HG02938 (cell line): Measurements from ENCODE around the gene TCP10L.
A peak's percentile ranks its signal among the peaks of the same experiment; 100 is the strongest.
"Not testable (repeated sequence)": the region's sequence is repeated elsewhere in the genome, so short reads cannot be mapped to it uniquely, and the experiment has no call there.

Experiments used
- ATAC-seq: cut with Tn5 transposase; IDR thresholded peaks from one replicate; pipeline ENCODE4 v1.9.1; 2021; ENCODE audit warnings: mild to moderate bottlenecking, moderate library complexity; ENCODE audit not compliant: unreplicated experiment

Gene TCP10L, protein sequence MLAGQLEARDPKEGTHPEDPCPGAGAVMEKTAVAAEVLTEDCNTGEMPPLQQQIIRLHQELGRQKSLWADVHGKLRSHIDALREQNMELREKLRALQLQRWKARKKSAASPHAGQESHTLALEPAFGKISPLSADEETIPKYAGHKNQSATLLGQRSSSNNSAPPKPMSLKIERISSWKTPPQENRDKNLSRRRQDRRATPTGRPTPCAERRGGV

DNA sequence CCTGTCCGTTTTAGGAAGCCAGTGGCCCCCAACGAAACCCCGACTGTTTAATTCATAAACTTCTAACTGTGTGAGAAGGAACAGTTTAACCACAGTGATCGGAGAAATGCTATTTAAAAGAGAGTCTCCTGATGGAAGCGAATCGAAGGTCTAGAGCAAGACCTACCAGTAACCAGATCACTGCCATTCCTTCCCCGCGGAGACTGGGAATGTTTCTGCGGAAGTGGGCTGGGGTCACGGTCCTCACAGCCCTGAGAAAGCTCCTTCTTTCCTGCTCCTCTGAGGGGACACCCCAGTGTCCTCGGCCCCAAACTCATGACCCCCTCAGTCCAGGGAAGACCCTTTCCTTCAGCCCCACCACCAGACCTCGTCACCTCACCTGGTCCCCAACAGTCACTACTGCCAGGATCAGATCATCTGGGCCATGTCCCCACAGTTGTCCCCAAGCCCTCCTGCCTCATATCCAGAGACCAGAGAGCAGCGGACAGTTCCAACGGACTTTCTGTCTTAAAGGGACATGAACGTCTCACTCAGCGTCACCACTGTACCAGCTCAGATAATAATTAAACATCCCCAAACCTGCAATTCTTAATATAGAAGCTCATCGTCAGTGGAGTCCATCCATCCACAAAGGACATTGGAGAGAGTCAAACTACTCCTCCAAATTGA is at the start of gene TCP10L:
TCP10L (minus strand) TSS at position 482 of the 669 bp plus-strand sequence. CDS start 1,219 bp downstream, outside the sequence.
- ATAC-seq = no peak

DNA sequence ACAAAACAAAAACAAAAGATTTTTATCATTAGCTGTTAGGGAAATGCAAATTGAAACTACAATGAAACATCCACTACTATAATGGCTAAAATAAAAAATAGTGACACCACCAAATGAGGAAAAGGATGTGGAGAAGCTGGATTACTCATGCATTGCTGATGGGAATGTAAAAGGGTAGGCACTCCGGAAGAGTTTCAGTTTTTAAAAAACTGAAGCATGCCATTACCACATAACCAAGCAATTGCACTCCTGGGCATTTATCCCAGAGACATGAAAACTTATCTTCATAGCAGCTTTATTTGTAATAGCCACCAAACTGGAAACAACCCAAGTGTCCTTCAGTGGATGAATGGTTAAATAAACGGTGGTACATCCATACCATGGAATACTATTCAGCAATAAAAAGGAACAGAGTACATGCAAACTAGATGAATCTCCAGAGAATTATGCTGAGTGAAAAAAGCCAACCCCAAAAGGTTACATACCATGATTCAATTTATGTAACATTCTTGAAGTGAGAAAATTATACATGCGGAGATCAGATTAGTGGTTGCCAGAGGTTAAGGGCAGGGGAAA is 41.4 kb upstream of the TCP10L start:
- no peak for ATAC-seq

DNA sequence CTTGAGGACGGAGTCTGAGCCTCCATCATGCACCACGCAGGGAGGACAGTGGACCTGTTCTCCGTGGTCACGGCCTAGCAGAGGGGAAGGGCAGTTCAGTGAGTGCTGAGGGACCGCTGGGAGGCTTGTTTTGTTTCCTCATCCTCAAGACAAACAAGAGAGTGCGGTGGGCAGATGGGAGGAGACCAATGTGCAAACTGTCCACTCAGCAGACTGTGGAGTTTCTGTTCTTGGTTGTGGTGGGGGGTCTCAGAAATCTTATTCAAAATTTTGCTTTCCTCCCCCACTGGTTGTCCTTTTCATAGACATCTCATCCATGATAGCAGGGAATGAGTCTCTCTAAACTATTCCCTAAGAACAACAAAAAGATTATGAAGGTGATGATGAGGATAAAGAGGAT is 32.9 kb upstream of the TCP10L start:
- not testable (repeated sequence) for ATAC-seq

DNA sequence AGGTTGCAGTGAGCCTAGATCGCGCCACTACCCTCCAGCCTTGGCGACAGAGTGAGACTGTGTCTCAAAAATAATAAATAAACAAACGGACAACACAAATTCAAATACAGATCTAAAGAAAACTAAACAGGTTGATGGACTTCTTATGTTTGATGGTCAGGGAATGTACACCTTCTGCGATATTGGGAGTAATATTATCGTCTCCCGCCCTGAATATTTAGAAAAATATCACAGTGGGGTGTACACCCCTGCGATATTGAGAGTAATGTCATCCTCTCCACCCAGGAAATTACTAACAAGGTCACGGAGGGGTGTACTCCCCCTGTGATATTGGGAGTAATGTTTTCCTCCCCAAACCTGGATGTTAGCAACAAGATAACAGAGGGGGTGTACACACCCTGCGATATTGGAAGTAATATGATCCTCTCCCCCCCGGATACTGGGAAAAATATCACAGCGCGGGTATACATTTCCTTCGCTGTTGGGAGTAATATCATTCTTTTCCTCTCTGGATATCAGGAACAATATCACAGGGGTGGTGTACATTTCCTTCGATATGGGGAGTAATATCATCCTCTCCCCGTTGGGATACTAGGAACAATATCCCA is 28.2 kb upstream of the TCP10L start:
- no peak for ATAC-seq

- no peak for ATAC-seq
Measured at GRCh38 chr21:32612999-32613337, 27.6 kb upstream of the TCP10L start.

GRCh38 chr21:32612075-32612998 is 27.0 kb upstream of the TCP10L start, which contains the start of gene CFAP298:
Gene CFAP298, minus strand, starts transcription at chr21:32612377. Its CDS starts 134 bp downstream, at chr21:32612243.
- peak; percentile 97 for ATAC-seq

GRCh38 chr21:32611471-32611997 is 26.2 kb upstream of the TCP10L start:
- ATAC-seq = no peak

DNA sequence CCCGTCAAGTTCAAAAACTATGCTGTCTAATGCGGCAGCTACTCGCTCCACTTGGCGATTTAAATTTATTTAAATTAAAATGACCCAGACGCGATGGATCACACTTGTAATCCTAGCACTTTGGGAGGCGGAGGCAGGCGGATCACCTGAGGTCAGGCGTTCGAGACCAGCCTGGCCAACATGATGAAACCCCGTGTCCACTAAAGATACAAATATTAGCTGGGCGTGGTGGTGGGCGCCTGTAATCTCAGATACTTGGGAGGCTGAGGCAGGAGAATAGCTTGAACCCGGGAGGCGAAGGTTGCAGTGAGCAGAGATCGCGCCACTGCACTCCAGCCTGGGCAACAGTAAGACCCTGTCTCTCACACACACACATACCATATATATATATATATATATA is 25.6 kb upstream of the TCP10L start:
- not testable (repeated sequence) for ATAC-seq

- no peak for ATAC-seq
Measured at GRCh38 chr21:32608851-32609250, 23.5 kb upstream of the TCP10L start.

GRCh38 chr21:32605469-32605868 is 20.1 kb upstream of the TCP10L start:
- no peak for ATAC-seq

DNA sequence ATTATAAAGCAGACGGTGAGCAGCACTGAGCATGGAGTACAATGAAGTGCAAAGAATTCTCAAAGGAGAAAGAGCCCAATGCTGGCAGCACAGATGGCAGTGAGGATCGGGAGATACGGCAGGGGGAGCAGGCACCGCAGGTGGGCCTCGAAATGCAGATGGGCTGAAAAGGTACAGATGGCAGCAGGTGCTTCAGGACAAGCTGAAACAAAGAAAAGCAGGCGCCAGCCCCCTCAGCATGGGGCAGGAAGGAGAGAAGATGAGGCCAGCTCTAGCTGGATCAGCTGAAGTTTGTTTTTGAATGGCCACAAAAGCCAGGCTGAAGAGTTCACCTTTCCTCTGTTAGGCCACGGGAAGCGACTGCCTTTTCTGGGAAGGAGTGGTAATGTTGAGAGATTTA is 19.1 kb upstream of the TCP10L start:
- no peak for ATAC-seq

GRCh38 chr21:32603131-32603530 is 17.8 kb upstream of the TCP10L start:
- ATAC-seq = no peak

DNA sequence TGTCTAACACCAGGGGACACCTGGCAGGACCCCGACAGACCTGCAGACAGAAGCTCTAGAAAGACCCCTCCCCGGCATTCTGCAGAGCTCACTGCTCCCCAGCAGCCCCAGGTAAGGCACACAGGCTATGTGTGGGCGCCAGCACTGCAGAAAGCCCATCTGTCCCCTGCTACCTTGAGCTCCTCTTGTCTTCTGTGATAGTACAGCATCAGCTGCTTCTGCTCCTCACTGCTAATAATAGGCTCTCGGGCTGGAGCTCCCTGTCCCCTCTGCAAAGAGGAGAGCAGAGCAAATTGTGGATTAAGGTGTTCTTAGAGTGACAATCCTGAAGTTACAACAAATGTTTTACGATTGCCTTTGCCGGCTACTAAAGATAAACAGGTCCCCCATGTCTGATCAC is 16.8 kb upstream of the TCP10L start:
- ATAC-seq = no peak

GRCh38 chr21:32599526-32599925 is 14.2 kb upstream of the TCP10L start:
- ATAC-seq = no peak

DNA sequence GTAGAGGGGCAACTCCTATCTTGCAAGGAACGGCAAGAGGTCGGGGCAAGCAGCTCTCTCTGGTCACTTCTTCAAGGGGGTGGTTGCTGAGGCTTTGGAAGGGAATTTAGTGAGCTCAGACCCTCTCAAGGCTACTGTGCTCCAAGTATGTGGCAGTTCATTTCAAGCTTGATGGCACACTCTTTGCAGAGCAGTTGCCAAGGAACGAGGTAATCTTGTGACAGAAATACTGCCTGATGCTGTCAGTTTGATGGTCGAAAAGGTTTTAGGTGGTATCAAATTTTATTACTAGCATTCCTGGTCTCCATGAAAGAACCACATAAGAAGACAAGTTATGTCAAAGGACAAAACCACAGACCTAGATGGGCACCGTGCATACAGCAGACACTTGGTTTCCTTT is 13.8 kb upstream of the TCP10L start:
- no peak for ATAC-seq

DNA sequence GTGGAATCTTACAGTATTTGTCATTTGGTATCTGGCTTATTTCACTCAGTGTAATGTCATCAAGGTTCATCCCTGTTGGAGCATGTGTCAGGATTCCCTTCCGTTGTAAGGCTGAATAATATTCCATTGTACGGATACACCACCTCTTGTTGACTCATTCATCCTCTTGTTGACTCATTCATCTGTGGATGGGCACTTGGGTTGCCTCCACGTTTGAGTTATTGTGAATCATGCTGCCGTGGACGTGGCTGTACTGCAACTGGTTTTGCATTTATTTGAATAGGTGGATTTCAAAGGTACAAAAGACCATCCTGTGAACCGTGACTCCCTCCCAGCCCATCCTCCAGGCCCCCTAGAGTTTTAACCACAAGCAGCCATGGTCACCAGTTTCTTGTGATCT is 11.9 kb upstream of the TCP10L start:
- no peak for ATAC-seq

DNA sequence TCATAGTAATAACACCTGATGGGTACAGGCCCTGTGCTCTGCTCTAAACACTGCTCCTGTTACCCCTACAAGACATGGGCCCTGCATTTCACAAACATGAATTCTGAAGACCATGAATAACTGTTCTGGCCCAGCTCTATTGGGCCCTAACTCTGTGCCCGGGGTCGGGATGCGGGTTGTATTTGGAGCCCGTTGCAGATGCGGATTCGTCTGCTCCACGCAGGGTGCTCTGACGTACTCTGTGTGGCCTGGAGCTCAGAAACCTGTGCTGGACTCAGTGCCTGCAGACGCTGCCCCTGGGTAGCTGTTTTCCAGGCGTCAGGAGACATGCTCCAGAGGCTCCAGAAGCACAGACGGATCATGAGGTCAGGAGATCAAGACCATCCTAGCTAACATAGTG is 10.1 kb upstream of the TCP10L start:
- no peak for ATAC-seq

DNA sequence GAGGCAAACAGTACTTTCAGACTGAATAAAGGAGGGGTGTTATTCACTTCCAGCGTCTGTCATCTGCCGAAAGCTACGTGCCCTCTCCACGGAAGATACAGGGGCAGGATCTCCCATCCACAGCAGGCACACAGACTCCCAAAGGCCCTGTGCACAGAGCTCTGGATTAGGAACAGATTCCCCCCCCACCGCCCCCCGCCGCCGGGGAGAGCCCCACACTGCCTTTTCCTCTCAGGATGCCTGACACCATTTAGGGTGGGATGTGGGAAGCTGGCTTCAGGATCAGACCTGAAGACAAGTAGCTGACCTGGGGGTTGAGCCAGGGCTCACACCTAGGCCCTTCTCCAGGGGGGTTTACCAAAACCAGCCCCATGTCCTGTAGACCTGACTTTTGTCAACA is 8.4 kb upstream of the TCP10L start:
- no peak for ATAC-seq

GRCh38 chr21:32592929-32593502 is 7.7 kb upstream of the TCP10L start:
- no peak for ATAC-seq

DNA sequence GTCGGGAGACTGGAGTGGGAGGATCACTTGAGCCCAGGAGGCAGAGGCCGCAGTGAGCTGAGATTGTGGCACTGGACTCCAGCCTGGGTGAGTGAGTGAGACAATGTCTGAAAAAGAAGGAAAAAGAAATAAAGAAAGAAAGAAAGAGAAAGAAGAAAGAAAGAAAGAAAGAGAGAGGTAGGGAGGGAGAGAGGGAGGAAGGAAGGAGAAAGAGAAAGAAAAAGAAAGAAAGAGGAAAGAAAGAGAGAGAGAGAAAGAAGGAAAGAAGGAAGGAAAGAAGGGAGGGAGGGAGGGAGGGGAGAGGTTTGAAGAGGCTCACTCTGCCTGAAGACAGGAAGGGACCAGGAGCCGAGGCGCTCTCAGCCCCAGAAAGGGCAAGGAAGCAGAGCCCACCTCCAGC is 4.8 kb upstream of the TCP10L start:
- no peak for ATAC-seq
